Large intestine (tissue), 3 donors: Measurements from ENCODE around the gene GOLGA6D. TPM values are rescaled to one million over a fixed set of nuclear protein-coding genes. Genes with fewer than 3 reads are reported as not detected.
"Not testable (repeated sequence)": the region's sequence is repeated elsewhere in the genome, so short reads cannot be mapped to it uniquely, and the experiment has no call there.

Experiments used
- DNase-seq, 2 donors: peaks; one replicate each; pipeline versions ENCODE4 v3.0.0 to v3.0.0-alpha.2; 2013
- H3K27ac ChIP-seq: one replicate; pipeline ENCODE4 v1.5.1; 2013; ENCODE audit warnings: low read length
- H3K27me3 ChIP-seq: 2 replicates; pipeline ENCODE4 v1.6.1; 2013; ENCODE audit warnings: low read length; ENCODE audit not compliant: control insufficient read depth, insufficient read depth
- H3K36me3 ChIP-seq: 2 replicates; pipeline ENCODE4 v1.6.1; 2013; ENCODE audit warnings: low read length; ENCODE audit not compliant: control insufficient read depth, insufficient read depth
- H3K4me1 ChIP-seq: one replicate; pipeline ENCODE4 v1.6.1; 2013; ENCODE audit warnings: low read length; ENCODE audit not compliant: control insufficient read depth, insufficient read depth
- H3K4me3 ChIP-seq: one replicate; pipeline ENCODE4 v1.5.1; 2013; ENCODE audit warnings: low read length
- H3K9me3 ChIP-seq: one replicate; pipeline ENCODE4 v1.6.1; 2013; ENCODE audit warnings: mild to moderate bottlenecking, low read depth, low read length, moderate library complexity; ENCODE audit not compliant: control insufficient read depth
- WGBS: methylation state at CpG from one replicate; pipeline ENCODE4 v1.1.5; 2013; ENCODE audit warnings: low lambda C conversion rate; ENCODE audit not compliant: insufficient coverage; 5-methylcytosine and 5-hydroxymethylcytosine counted together
- polyA plus RNA-seq: library from polyadenylated mRNA; unstranded; fragments of 120-200 nt; gene quantifications from one replicate; pipeline ENCODE4 v1.2.1, GENCODE V29; 2013

GOLGA6D gene
- polyA plus RNA-seq, 1 donor: 0.04 TPM

DNA sequence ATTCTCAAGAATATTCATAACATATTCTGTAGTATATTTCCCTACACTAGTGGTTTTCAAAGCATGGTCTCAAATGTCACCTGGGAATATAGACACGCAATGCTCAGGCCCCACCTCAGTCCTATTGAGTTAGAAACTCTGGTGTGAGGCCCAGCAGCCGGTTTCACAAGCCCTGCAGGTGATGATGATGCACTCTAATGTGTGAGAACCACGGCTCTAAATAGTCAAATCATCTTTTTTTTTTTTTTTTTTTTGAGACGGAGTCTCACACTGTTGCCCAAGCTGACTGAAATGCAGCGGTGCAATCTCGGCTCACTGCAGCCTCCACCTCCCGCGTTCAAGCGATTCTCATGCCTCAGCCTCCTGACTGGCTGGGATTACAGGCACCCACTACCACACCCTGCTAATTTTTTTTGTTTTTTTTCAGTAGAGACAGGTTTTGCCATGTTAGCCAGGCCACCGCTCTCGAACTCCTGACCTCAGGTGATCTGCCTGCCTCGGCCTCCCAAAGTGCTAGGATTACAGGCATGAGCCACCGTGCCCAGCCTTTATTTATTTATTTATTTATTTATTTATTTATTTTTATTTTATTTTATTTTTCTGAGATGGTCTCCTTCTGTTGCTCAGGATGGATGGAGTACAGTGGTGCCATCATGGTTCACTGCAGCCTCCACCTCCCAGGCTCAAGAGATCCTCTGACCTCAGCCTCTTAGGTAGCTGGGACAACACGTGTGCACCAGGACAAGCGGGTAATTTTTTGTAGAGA, 51.2 kb downstream of the GOLGA6D start:
- not testable (repeated sequence) for H3K4me1 ChIP-seq, H3K27me3 ChIP-seq, DNase-seq, H3K9me3 ChIP-seq, H3K27ac ChIP-seq, H3K36me3 ChIP-seq, H3K4me3 ChIP-seq
- WGBS: 91% methylated on average over 4 of the region's 15 CpGs

DNA sequence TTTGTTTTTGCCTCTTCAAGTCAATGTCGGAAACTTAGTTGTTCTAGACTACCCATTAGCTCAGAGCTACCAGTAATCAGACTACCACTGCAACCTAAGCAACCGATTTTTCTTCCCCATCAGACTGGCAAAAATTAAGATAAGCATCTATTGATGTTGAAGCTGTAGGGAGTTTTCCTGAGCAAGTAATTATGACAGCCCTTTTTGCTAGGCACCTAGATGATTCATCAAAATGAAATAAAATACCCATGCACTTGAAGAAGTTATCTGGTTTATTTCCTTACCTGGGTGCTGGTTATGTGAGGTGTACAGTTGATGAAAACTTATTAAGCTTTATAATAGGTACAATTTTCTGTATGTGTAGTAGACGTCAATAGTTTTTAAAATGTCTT, 52.7 kb downstream of the GOLGA6D start:
- H3K9me3 ChIP-seq: no peaks in the 10 kb centered on the region
- H3K27me3 ChIP-seq: no peaks in the 10 kb centered on the region
- peaks cover 11% of the 10 kb centered on the region for H3K36me3 ChIP-seq
- 100% methylated on average over 1 of the region's 3 CpGs for WGBS
- no peak overlapping the region for H3K27ac ChIP-seq
- no peak for DNase-seq
- no peaks in the 10 kb centered on the region for H3K4me1 ChIP-seq
- peak overlapping the region; percentile 95 for H3K4me3 ChIP-seq

DNA sequence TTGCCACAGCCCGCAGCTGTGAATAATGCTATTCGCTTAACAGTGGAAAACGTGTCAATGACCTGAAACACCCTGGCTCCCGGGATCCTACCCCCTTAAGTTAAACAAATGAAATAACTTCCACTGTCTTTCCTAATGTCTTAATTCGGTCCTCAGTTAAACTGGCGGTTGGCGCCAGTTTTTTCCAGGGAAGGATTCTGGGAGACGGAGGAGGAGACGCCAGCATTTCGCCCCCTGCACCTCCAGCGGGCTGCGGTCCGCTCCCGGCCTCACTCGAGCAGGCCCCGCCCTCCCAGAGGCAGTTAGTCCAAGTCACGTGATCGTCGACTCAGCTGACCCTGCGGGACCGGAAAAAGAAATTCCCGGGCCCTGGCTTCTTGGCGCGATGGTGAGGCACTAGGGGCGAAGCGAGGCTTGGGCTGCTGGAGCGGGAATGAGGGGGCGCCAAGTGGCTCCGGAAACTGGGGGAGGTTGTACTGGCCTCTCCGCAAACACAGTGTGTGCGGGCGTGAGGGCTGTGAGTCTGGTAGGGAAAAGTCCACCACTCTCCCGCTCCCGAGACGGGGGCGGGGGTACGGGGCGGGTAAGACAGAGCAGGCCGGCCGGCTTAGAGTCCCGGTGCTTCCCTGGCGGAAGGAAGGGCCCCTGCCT, 53.2 kb downstream of the GOLGA6D start, which contains the start of gene COMMD4:
Gene COMMD4, plus strand, starts transcription at position 359 of the 651 bp plus-strand sequence. Its CDS starts 27 bp downstream, at position 386.
- peak; percentile 89 to 94 for DNase-seq
- peaks cover 12% of the 10 kb centered on the region for H3K36me3 ChIP-seq
- no peak within 1 kb of the TSS for H3K27ac ChIP-seq
- no peaks in the 10 kb centered on the region for H3K27me3 ChIP-seq
- no peaks in the 10 kb centered on the region for H3K4me1 ChIP-seq
- no peaks in the 10 kb centered on the region for H3K9me3 ChIP-seq
- WGBS: no CpG with 5 or more reads among the region's 42 CpGs
- H3K4me3 ChIP-seq: peak within 1 kb of the TSS; percentile 95

DNA sequence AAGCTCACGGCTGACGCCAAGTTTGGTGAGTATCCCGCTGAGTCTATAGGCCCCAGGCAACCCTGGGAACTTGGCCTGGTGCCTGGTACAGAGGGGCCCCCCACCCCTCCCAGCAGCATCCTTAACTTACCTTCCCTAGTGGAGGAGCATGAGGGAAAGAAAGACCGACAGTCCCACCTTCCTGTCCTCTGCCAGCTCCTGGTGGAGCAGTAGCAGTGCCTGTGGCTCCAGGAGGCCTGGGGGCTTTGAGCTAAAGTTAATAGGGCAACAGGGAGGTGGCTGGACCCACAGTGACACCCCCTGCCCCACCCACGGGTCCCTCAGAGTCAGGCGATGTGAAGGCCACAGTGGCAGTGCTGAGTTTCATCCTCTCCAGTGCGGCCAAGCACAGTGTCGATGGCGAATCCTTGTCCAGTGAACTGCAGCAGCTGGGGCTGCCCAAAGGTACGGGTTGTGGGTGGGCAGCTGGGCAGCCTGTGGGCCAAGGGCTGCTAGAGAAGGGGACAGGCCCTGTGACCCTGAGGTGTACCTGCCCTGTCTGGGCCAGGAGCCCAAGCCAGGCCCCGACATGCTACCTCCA, 56.1 kb downstream of the GOLGA6D start:
- peaks cover 15% of the 10 kb centered on the region for H3K36me3 ChIP-seq
- DNase-seq: no peak
- H3K27ac ChIP-seq: no peak overlapping the region
- no peaks in the 10 kb centered on the region for H3K4me1 ChIP-seq
- no peaks in the 10 kb centered on the region for H3K27me3 ChIP-seq
- no peak overlapping the region for H3K4me3 ChIP-seq
- WGBS: no CpG with 5 or more reads among the region's 11 CpGs
- no peaks in the 10 kb centered on the region for H3K9me3 ChIP-seq

DNA sequence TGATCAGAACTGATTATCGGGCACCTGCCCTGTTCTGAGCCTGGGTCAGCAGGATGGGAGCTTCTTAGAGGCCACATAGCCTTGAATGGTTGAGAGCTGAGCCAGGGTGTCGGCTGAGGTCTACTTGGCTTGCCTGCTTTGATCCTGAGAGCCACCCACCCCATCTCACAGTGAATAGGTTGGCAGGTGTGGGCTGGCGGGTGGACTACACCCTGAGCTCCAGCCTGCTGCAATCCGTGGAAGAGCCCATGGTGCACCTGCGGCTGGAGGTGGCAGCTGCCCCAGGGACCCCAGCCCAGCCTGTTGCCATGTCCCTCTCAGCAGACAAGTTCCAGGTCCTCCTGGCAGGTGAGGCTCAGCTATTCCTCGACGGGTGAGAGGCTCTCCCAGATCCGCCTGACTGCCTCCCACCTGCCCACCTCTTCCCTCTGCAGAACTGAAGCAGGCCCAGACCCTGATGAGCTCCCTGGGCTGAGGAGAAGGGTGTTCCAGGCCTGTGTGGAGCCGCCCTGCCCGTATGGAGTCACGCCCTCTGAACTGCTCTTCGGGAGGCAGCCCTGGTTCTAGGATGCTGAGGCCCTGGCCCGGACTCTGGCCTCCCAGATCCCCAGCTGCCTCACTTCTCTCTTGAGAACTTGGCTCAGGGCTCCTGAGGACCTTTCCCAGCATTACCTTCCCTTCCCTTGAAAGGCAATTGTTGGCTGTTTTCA, 57.1 kb downstream of the GOLGA6D start:
- Histone ChIP-seq H3K4me3 (no peak overlapping the region), H3K4me1 (no peaks in the 10 kb centered on the region), H3K27ac (no peak overlapping the region), H3K27me3 (no peaks in the 10 kb centered on the region), H3K9me3 (no peaks in the 10 kb centered on the region), H3K36me3 (peaks cover 15% of the 10 kb centered on the region)
- DNase-seq: no peak
- WGBS: no CpG with 5 or more reads among the region's 13 CpGs

DNA sequence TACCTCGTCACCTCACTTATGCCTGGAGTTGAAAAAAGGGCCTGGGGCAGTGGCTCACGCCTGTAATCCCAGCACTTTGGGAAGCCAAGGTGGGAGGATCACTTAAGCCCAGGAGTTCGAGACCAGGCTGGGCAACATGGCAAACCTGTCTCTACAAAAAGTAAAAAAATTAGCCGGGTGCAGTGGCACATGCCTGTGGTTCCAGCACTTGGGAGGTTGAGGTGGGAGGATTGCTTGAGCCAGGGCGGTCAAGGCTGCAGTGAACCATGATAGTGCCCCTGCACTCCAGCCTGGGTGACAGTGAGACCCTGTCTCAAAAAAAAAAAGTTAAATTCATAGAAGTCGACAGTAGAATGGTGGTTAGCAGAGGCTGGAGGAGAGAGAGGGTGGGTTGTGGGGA, 59.6 kb downstream of the GOLGA6D start:
- peaks cover 15% of the 10 kb centered on the region for H3K36me3 ChIP-seq
- 33% methylated on average over 1 of the region's 6 CpGs for WGBS
- no peak for DNase-seq

DNA sequence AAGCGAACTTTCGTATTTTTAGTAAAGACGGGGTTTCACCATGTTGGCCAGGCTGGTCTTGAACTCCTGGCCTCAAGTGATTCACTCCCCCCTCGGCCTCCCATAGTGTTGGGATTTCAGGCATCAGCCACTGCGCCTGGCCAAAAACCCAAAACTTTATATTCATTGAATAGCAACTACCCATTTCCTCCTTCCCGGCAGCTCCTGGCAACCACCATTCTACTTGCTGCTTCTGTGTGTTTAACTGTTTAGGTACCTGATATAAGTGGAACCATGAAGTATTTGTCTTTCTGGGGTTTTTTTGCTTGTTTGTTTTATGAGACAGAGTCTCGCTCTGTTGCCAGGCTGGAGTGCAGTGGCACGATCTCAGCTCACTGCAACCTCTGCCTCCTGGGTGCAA, 61.3 kb downstream of the GOLGA6D start:
- not testable (repeated sequence) for H3K27me3 ChIP-seq, H3K27ac ChIP-seq, H3K4me1 ChIP-seq, DNase-seq, H3K9me3 ChIP-seq, H3K4me3 ChIP-seq
- peaks cover 15% of the 10 kb centered on the region for H3K36me3 ChIP-seq
- WGBS: 10% methylated on average over 2 of the region's 8 CpGs

More for the DNA sequence above, 59.6 kb downstream of the GOLGA6D start:
- H3K4me3 ChIP-seq: no peak overlapping the region
- H3K27ac ChIP-seq: no peak overlapping the region
- no peaks in the 10 kb centered on the region for H3K9me3 ChIP-seq
- H3K4me1 ChIP-seq: peaks cover 3% of the 10 kb centered on the region
- H3K27me3 ChIP-seq: no peaks in the 10 kb centered on the region

Other genes with a start within 250 kb of the GOLGA6D start
- 17.6 TPM for gene C15orf39, start 81.0 kb upstream of the GOLGA6D start, polyA plus RNA-seq
- gene GOLGA6C, start 24.5 kb upstream of the GOLGA6D start, polyA plus RNA-seq: not detected
- gene COMMD4, start 53.2 kb downstream of the GOLGA6D start, polyA plus RNA-seq: 79.9 TPM
- gene NEIL1, start 64.2 kb downstream of the GOLGA6D start, polyA plus RNA-seq: 44.5 TPM
- 211 TPM for gene MAN2C1, start 85.8 kb downstream of the GOLGA6D start, polyA plus RNA-seq
- gene SIN3A, start 168.9 kb downstream of the GOLGA6D start, polyA plus RNA-seq: 33.8 TPM